Neural progenitor cell (in vitro differentiated cells): ENCODE data around the gene HKDC1. TPM values are rescaled to one million over a fixed set of nuclear protein-coding genes. Genes with fewer than 3 reads are reported as not detected.

Source experiments
- DNase-seq: peaks from one replicate; pipeline ENCODE4 v3.0.0-alpha.2; 2016; ENCODE audit warnings: low spot score
- H2AFZ ChIP-seq: fragments of 200-600 bp; sonication (generic); replicated peaks from 2 replicates; pipeline ENCODE4 v1.6.1; 2016; ENCODE audit warnings: antibody characterized with exemption
- H3F3A ChIP-seq: fragments of 200-600 bp; sonication (generic); 2 replicates; pipeline ENCODE4 v1.6.1; 2016; ENCODE audit warnings: antibody characterized with exemption, low read depth
- H3K27ac ChIP-seq: fragments of 200-600 bp; sonication (generic); 2 replicates; pipeline ENCODE4 v1.5.1; 2016; ENCODE audit warnings: mild to moderate bottlenecking
- H3K27me3 ChIP-seq: fragments of 200-600 bp; sonication (generic); 2 replicates; pipeline ENCODE4 v1.6.1; 2016; ENCODE audit warnings: mild to moderate bottlenecking, moderate library complexity
- H3K36me3 ChIP-seq: fragments of 200-600 bp; sonication (generic); 2 replicates; pipeline ENCODE4 v1.5.1; 2016
- H3K4me1 ChIP-seq: fragments of 200-600 bp; sonication (generic); 2 replicates; pipeline ENCODE4 v1.6.1; 2016; ENCODE audit warnings: mixed run types
- H3K4me2 ChIP-seq: fragments of 200-600 bp; sonication (generic); 2 replicates; pipeline ENCODE4 v1.6.1; 2016
- H3K4me3 ChIP-seq: fragments of 200-600 bp; sonication (generic); 2 replicates; pipeline ENCODE4 v1.5.1; 2016
- H3K79me2 ChIP-seq: fragments of 200-600 bp; sonication (generic); 2 replicates; pipeline ENCODE4 v1.6.1; 2016; ENCODE audit warnings: low read depth
- H3K9ac ChIP-seq: fragments of 200-600 bp; sonication (generic); 2 replicates; pipeline ENCODE4 v1.6.1; 2016
- H3K9me3 ChIP-seq: fragments of 200-600 bp; sonication (generic); 2 replicates; pipeline ENCODE4 v1.5.1; 2016; ENCODE audit warnings: low read depth
- H4K20me1 ChIP-seq: fragments of 200-600 bp; sonication (generic); 2 replicates; pipeline ENCODE4 v1.6.1; 2016; ENCODE audit warnings: low read depth
- H3K27ac Mint-ChIP-seq: 3 replicates; pipeline ENCODE4 v1.8.0; 2021; ENCODE audit warnings: mixed read lengths
- H3K27me3 Mint-ChIP-seq: 2 replicates; pipeline ENCODE4 v1.8.0; 2022; ENCODE audit warnings: low read depth, mild to moderate bottlenecking, inconsistent platforms, moderate library complexity, mixed read lengths; ENCODE audit not compliant: insufficient read depth
- H3K36me3 Mint-ChIP-seq: 3 replicates; pipeline ENCODE4 v1.8.0; 2021; ENCODE audit warnings: mixed read lengths
- H3K4me1 Mint-ChIP-seq: 3 replicates; pipeline ENCODE4 v1.8.0; 2021; ENCODE audit warnings: mixed read lengths
- H3K4me3 Mint-ChIP-seq: 3 replicates; pipeline ENCODE4 v1.8.0; 2021; ENCODE audit warnings: mild to moderate bottlenecking, moderate library complexity, mixed read lengths
- H3K9me3 Mint-ChIP-seq: 3 replicates; pipeline ENCODE4 v1.8.0; 2020; ENCODE audit warnings: mixed read lengths
- EZH2 ChIP-seq: fragments of 200-600 bp; sonication (generic); IDR thresholded peaks from 2 replicates; pipeline ENCODE4 v1.6.1; 2017; ENCODE audit warnings: antibody characterized with exemption, mild to moderate bottlenecking, moderate library complexity
- EZH2phosphoT487 ChIP-seq: fragments of 200-600 bp; sonication (generic); IDR thresholded peaks from 2 replicates; pipeline ENCODE4 v1.6.1; 2017; ENCODE audit warnings: antibody characterized with exemption
- total RNA-seq: library from RNA; depleted of rRNA; stranded (reverse); fragments of >200 nt; gene quantifications from 2 replicates; pipeline ENCODE4 v1.2.3, GENCODE V29; 2015; ENCODE audit warnings: low replicate concordance
- TF ChIP-seq, protein P1 (sequence below): fragments of 200-600 bp; sonication (generic); IDR thresholded peaks from 2 replicates; pipeline ENCODE4 v1.5.1; 2017; ENCODE audit warnings: antibody characterized with exemption, mild to moderate bottlenecking

HKDC1 gene
- total RNA-seq, 1 donor from 2014 or later: 0.30 TPM

- DNase-seq: peak; percentile 25
- no peak overlapping the region for H3K9ac ChIP-seq
- Mint-ChIP-seq H3K4me3 (no peak overlapping the region), H3K9me3 (no peaks in the 10 kb centered on the region), H3K4me1 (peaks cover 22% of the 10 kb centered on the region), H3K27me3 (no peaks in the 10 kb centered on the region), H3K36me3 (no peaks in the 10 kb centered on the region), H3K27ac (no peak overlapping the region)
- TF ChIP-seq EZH2: no peak
- TF ChIP-seq EZH2phosphoT487: no peak
- TF ChIP-seq, protein P1, sequence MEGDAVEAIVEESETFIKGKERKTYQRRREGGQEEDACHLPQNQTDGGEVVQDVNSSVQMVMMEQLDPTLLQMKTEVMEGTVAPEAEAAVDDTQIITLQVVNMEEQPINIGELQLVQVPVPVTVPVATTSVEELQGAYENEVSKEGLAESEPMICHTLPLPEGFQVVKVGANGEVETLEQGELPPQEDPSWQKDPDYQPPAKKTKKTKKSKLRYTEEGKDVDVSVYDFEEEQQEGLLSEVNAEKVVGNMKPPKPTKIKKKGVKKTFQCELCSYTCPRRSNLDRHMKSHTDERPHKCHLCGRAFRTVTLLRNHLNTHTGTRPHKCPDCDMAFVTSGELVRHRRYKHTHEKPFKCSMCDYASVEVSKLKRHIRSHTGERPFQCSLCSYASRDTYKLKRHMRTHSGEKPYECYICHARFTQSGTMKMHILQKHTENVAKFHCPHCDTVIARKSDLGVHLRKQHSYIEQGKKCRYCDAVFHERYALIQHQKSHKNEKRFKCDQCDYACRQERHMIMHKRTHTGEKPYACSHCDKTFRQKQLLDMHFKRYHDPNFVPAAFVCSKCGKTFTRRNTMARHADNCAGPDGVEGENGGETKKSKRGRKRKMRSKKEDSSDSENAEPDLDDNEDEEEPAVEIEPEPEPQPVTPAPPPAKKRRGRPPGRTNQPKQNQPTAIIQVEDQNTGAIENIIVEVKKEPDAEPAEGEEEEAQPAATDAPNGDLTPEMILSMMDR: no peak
- H3K4me3 ChIP-seq: no peak overlapping the region
- H2AFZ ChIP-seq: no peak overlapping the region
- H3K9me3 ChIP-seq: no peaks in the 10 kb centered on the region
- H4K20me1 ChIP-seq: no peaks in the 10 kb centered on the region
- peaks cover 5% of the 10 kb centered on the region for H3K27me3 ChIP-seq
- peaks cover 4% of the 10 kb centered on the region for H3K4me1 ChIP-seq
- no peak overlapping the region for H3K27ac ChIP-seq
- no peaks in the 10 kb centered on the region for H3K79me2 ChIP-seq
- H3K4me2 ChIP-seq: no peak overlapping the region
- no peaks in the 10 kb centered on the region for H3K36me3 ChIP-seq
- H3F3A ChIP-seq: peaks cover 3% of the 10 kb centered on the region
Measured at GRCh38 chr10:69239136-69239535, 19.0 kb downstream of the HKDC1 start.

DNA sequence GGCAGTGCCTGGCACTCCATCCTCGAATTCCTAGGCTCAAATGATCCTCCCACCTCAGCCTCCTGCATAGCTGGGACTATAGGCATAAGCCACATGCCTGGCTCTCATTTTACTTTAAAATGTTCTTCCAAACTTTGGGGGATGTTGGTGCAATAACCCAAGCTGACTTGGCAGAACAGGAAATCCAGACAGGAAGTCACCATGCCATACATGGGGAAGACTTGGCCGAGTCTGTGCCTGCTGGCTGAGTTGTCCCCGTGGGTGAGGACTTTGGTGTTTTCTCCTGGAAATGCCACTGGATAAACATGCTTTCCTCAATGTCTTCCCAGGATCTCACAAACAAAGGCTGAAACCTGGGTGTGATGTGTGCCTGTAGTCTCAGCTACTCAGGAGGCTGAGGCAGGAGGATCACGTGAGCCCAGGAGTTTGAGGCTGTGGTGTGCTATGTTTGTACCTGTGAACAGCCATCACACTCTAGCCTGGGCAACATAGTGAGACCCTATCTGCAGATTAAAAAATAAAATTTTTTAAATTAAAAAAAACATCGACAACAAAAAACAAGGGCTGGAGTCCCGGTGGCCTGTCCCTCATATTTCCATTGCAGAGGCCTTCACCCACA is 19.8 kb downstream of the HKDC1 start:
- no peaks in the 10 kb centered on the region for H3F3A ChIP-seq
- no peak overlapping the region for H3K4me3 ChIP-seq
- no peaks in the 10 kb centered on the region for H4K20me1 ChIP-seq
- H3K4me1 ChIP-seq: peaks cover 4% of the 10 kb centered on the region
- H3K9ac ChIP-seq: no peak overlapping the region
- H3K27me3 ChIP-seq: peaks cover 5% of the 10 kb centered on the region
- H2AFZ ChIP-seq: no peak overlapping the region
- H3K9me3 ChIP-seq: no peaks in the 10 kb centered on the region
- Mint-ChIP-seq H3K36me3 (no peaks in the 10 kb centered on the region), H3K27me3 (no peaks in the 10 kb centered on the region), H3K9me3 (no peaks in the 10 kb centered on the region), H3K4me1 (peaks cover 20% of the 10 kb centered on the region), H3K27ac (no peak overlapping the region), H3K4me3 (no peak overlapping the region)
- no peaks in the 10 kb centered on the region for H3K36me3 ChIP-seq
- no peaks in the 10 kb centered on the region for H3K79me2 ChIP-seq
- H3K4me2 ChIP-seq: no peak overlapping the region
- TF ChIP-seq EZH2 (no peak), EZH2phosphoT487 (no peak)
- TF ChIP-seq, protein P1: no peak
- H3K27ac ChIP-seq: no peak overlapping the region
- DNase-seq: no peak

DNA sequence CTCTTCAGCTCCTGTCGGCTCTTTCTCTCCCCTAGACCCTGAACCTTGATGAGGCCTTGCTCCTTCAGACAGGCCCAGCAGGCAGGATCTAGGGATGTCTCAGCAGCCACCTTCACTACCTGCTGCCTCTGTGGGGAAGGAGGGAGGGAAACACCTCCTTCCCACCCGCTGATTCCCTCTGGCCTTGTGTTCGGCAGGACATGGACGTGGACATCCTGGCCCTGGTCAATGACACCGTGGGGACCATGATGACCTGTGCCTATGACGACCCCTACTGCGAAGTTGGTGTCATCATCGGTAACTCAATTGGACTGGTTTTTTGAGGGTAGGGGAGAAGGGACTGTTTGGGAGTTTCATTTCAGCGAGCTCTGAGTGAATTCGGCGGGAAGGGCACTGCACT is 20.3 kb downstream of the HKDC1 start:
- Histone ChIP-seq H3K79me2 (no peaks in the 10 kb centered on the region), H2AFZ (no peak overlapping the region), H3F3A (no peaks in the 10 kb centered on the region), H3K4me3 (no peak overlapping the region), H3K4me1 (peaks cover 4% of the 10 kb centered on the region), H3K27me3 (peaks cover 5% of the 10 kb centered on the region), H3K9me3 (no peaks in the 10 kb centered on the region), H3K27ac (no peak overlapping the region), H4K20me1 (no peaks in the 10 kb centered on the region), H3K9ac (no peak overlapping the region), H3K4me2 (no peak overlapping the region), H3K36me3 (no peaks in the 10 kb centered on the region)
- peaks cover under 1% of the 10 kb centered on the region for H3K27me3 Mint-ChIP-seq
- peak overlapping the region; percentile 87 for H3K27ac Mint-ChIP-seq
- H3K36me3 Mint-ChIP-seq: no peaks in the 10 kb centered on the region
- DNase-seq: no peak
- no peak overlapping the region for H3K4me3 Mint-ChIP-seq
- TF ChIP-seq EZH2 (no peak), EZH2phosphoT487 (no peak)
- TF ChIP-seq, protein P1: no peak
- no peaks in the 10 kb centered on the region for H3K9me3 Mint-ChIP-seq
- H3K4me1 Mint-ChIP-seq: peaks cover 20% of the 10 kb centered on the region
